ENCODE results near the gene RAE1. TPM values are rescaled to one million over a fixed set of nuclear protein-coding genes. Genes with fewer than 3 reads are reported as not detected.

Gene RAE1
- total RNA-seq, 2 experiments from 2014 or later = 37.5 to 37.9 TPM

GRCh38 chr20:57396984-57397692 is 46.1 kb downstream of the RAE1 start:
- Mint-ChIP-seq H3K27me3 (no peaks in the 10 kb centered on the region), H3K9me3 (no peaks in the 10 kb centered on the region), H3K4me1 (peaks cover 90% of the 10 kb centered on the region), H3K4me3 (peak overlapping the region; percentile 79), H3K36me3 (ENCODE audit: low read depth) (peaks cover 83% of the 10 kb centered on the region), H3K27ac (peak overlapping the region; percentile 97)
- ChIA-PET CTCF (interaction anchor here (0.7 to 1.5 kb wide), 5 partner anchors 9 to 76 kb away, joined by 3 to 4 read pairs (median 4); no protein-coding TSS in a partner anchor), POLR2A (no interaction called here)
- peak; percentile 17 for DNase-seq

GRCh38 chr20:57397693-57398108 is 46.6 kb downstream of the RAE1 start:
- CTCF ChIA-PET = interaction anchor here (0.7 to 1.5 kb wide), 8 partner anchors 7 to 75 kb away, joined by 3 to 4 read pairs (median 4); no protein-coding TSS in a partner anchor
- Mint-ChIP-seq H3K4me1 (peaks cover 95% of the 10 kb centered on the region), H3K36me3 (ENCODE audit: low read depth) (peaks cover 83% of the 10 kb centered on the region), H3K9me3 (no peaks in the 10 kb centered on the region), H3K4me3 (peak overlapping the region; percentile 79), H3K27me3 (no peaks in the 10 kb centered on the region), H3K27ac (peak overlapping the region; percentile 97)
- DNase-seq = peak; percentile 69
- POLR2A ChIA-PET = interaction anchor here (0.8 to 1.3 kb wide), 2 partner anchors 30 to 35 kb away, joined by 3 to 4 read pairs; no protein-coding TSS in a partner anchor

GRCh38 chr20:57398231-57398821 is 47.3 kb downstream of the RAE1 start:
- Mint-ChIP-seq H3K4me1 (peaks cover 97% of the 10 kb centered on the region), H3K9me3 (no peaks in the 10 kb centered on the region), H3K4me3 (peak overlapping the region; percentile 79), H3K27ac (peak overlapping the region; percentile 97), H3K36me3 (ENCODE audit: low read depth) (peaks cover 83% of the 10 kb centered on the region), H3K27me3 (no peaks in the 10 kb centered on the region)
- CTCF ChIA-PET = interaction anchor here (0.6 to 1.5 kb wide), 13 partner anchors 8 to 101 kb away, joined by 3 to 7 read pairs (median 3); no protein-coding TSS in a partner anchor
- DNase-seq = peak; percentile 90
- POLR2A ChIA-PET = interaction anchor here (0.6 to 1.3 kb wide), 4 partner anchors 29 to 36 kb away, joined by 3 to 4 read pairs (median 3); no protein-coding TSS in a partner anchor

- H3K4me1 Mint-ChIP-seq = peaks cover 96% of the 10 kb centered on the region
These were observed 48.0 kb downstream of the RAE1 start for GRCh38 chr20:57398901-57399535.

GRCh38 chr20:57399587-57400155 is 48.6 kb downstream of the RAE1 start:
- peak overlapping the region; percentile 97 for H3K27ac Mint-ChIP-seq
- peak overlapping the region; percentile 79 for H3K4me3 Mint-ChIP-seq
- ChIA-PET POLR2A (no interaction called here), CTCF (interaction anchor here (0.7 to 3.0 kb wide), 5 partner anchors 10 to 90 kb away, joined by 3 to 10 read pairs (median 3); partner anchors contain the start of gene RBM38)
- no peaks in the 10 kb centered on the region for H3K27me3 Mint-ChIP-seq
- H3K36me3 Mint-ChIP-seq (ENCODE audit: low read depth) = peaks cover 76% of the 10 kb centered on the region
- no peak for DNase-seq
- peaks cover 92% of the 10 kb centered on the region for H3K4me1 Mint-ChIP-seq
- H3K9me3 Mint-ChIP-seq = no peaks in the 10 kb centered on the region

More at GRCh38 chr20:57398901-57399535, 48.0 kb downstream of the RAE1 start:
- ChIA-PET CTCF (interaction anchor here (0.6 to 3.0 kb wide), 9 partner anchors 9 to 91 kb away, joined by 3 to 10 read pairs (median 3); partner anchors contain the start of gene RBM38), POLR2A (interaction anchor here (0.6 to 1.3 kb wide), 2 partner anchors 28 to 35 kb away, joined by 3 to 4 read pairs; no protein-coding TSS in a partner anchor)
- H3K27me3 Mint-ChIP-seq = no peaks in the 10 kb centered on the region
- no peak for DNase-seq
- H3K36me3 Mint-ChIP-seq (ENCODE audit: low read depth) = peaks cover 83% of the 10 kb centered on the region
- peak overlapping the region; percentile 97 for H3K27ac Mint-ChIP-seq
- peak overlapping the region; percentile 79 for H3K4me3 Mint-ChIP-seq
- H3K9me3 Mint-ChIP-seq = no peaks in the 10 kb centered on the region

GRCh38 chr20:57400231-57400701 is 49.2 kb downstream of the RAE1 start:
- DNase-seq = no peak
- POLR2A ChIA-PET = no interaction called here
- H3K4me1 Mint-ChIP-seq = peaks cover 86% of the 10 kb centered on the region
- H3K36me3 Mint-ChIP-seq (ENCODE audit: low read depth) = peaks cover 70% of the 10 kb centered on the region
- CTCF ChIA-PET = interaction anchor here (0.8 to 3.0 kb wide), 3 partner anchors 10 to 31 kb away, joined by 3 to 10 read pairs (median 5); partner anchors contain the start of gene RBM38
- no peaks in the 10 kb centered on the region for H3K27me3 Mint-ChIP-seq
- peak overlapping the region; percentile 97 for H3K27ac Mint-ChIP-seq
- peak overlapping the region; percentile 79 for H3K4me3 Mint-ChIP-seq
- no peaks in the 10 kb centered on the region for H3K9me3 Mint-ChIP-seq

GRCh38 chr20:57400821-57401564 is 49.9 kb downstream of the RAE1 start:
- Mint-ChIP-seq H3K27ac (peak overlapping the region; percentile 97), H3K9me3 (no peaks in the 10 kb centered on the region), H3K36me3 (ENCODE audit: low read depth) (peaks cover 66% of the 10 kb centered on the region), H3K4me1 (peaks cover 80% of the 10 kb centered on the region), H3K27me3 (no peaks in the 10 kb centered on the region), H3K4me3 (peak overlapping the region; percentile 10)
- POLR2A ChIA-PET = no interaction called here
- DNase-seq = no peak
- CTCF ChIA-PET = interaction anchor here (0.8 to 3.0 kb wide), 3 partner anchors 11 to 23 kb away, joined by 5 to 10 read pairs (median 5); partner anchors contain the start of gene RBM38

GRCh38 chr20:57401565-57401918 is 50.5 kb downstream of the RAE1 start:
- H3K4me3 Mint-ChIP-seq = no peak overlapping the region
- peaks cover 61% of the 10 kb centered on the region for H3K36me3 Mint-ChIP-seq (ENCODE audit: low read depth)
- ChIA-PET POLR2A (no interaction called here), CTCF (interaction anchor here (1.5 to 3.0 kb wide), 2 partner anchors 11 to 12 kb away, joined by 5 to 10 read pairs; partner anchors contain the start of gene RBM38)
- DNase-seq = no peak
- peak overlapping the region; percentile 97 for H3K27ac Mint-ChIP-seq
- H3K9me3 Mint-ChIP-seq = no peaks in the 10 kb centered on the region
- H3K27me3 Mint-ChIP-seq = no peaks in the 10 kb centered on the region
- peaks cover 75% of the 10 kb centered on the region for H3K4me1 Mint-ChIP-seq

- no peaks in the 10 kb centered on the region for H3K27me3 Mint-ChIP-seq
- H3K4me1 Mint-ChIP-seq = peaks cover 66% of the 10 kb centered on the region
- DNase-seq = no peak
- ChIA-PET POLR2A (interaction anchor here (0.7 kb wide), 1 partner anchor 525 kb away, joined by 4 read pairs; no protein-coding TSS in a partner anchor), CTCF (interaction anchor here (0.7 to 4.0 kb wide), 4 partner anchors 10 to 32 kb away, joined by 3 to 10 read pairs (median 8); partner anchors contain the start of gene RBM38)
- peaks cover 59% of the 10 kb centered on the region for H3K36me3 Mint-ChIP-seq (ENCODE audit: low read depth)
- H3K4me3 Mint-ChIP-seq = no peak overlapping the region
- H3K27ac Mint-ChIP-seq = peak overlapping the region; percentile 97
- H3K9me3 Mint-ChIP-seq = no peaks in the 10 kb centered on the region
These were observed 51.4 kb downstream of the RAE1 start for GRCh38 chr20:57402206-57403125.

- Mint-ChIP-seq H3K36me3 (ENCODE audit: low read depth) (peaks cover 59% of the 10 kb centered on the region), H3K27ac (peak overlapping the region; percentile 66), H3K4me1 (peaks cover 58% of the 10 kb centered on the region), H3K4me3 (no peak overlapping the region), H3K9me3 (no peaks in the 10 kb centered on the region), H3K27me3 (no peaks in the 10 kb centered on the region)
- DNase-seq = no peak
- ChIA-PET POLR2A (interaction anchor here (0.7 kb wide), 1 partner anchor 526 kb away, joined by 4 read pairs; no protein-coding TSS in a partner anchor), CTCF (interaction anchor here (0.7 to 4.0 kb wide), 2 partner anchors 11 to 31 kb away, joined by 3 to 10 read pairs; no protein-coding TSS in a partner anchor)
These were observed 52.2 kb downstream of the RAE1 start for GRCh38 chr20:57403216-57403615.
